Measurements from ENCODE around the gene PCNX1.
A peak's percentile ranks its signal among the peaks of the same experiment; 100 is the strongest.

The PCNX1 gene

DNA sequence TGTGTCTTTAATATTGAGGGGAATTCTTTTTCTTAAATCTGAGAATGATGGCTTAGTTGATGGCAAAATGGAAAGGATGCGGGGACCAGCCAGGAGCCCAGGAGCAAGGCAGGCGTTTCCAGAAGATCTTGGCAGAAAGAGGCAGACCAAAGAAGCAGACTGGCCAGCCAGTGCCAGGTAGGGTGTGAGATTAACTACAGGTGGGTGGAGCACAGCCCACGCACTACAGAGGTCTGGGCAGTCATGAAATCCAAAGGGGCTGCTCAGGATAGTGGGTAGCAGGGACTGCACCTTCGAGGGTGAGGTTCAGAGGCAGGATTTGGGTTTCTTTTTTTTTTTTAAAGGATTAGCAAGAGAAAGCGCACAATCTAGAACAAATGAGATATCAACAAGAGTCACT is 17.7 kb upstream of the PCNX1 start:
- DNase-seq, result no peak

- no peak for DNase-seq
These were observed 16.2 kb upstream of the PCNX1 start for GRCh38 chr14:70890826-70891659.

DNA sequence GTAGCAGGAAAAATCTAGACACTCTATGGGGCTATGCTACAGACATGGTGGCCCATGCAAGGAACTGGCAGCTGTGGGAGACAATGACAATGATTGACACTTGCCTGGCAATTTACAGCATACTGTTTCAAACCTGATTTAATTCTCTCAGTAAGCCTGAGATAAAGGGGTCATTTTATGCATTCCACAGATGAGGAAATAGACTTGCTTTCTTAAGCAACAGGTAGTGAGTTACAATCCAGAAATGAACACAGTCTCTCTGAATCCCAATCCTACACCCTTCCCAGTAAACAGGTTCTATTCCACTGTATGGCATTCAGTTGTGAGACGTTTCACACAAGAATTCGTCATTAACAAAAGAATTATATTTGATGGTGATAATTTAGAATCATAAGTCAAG is 15.5 kb upstream of the PCNX1 start:
- no peak for DNase-seq

- no peak for DNase-seq
These were observed 14.0 kb upstream of the PCNX1 start for GRCh38 chr14:70893062-70893845.

GRCh38 chr14:70893858-70894291 is 13.4 kb upstream of the PCNX1 start:
- peak; percentile 37 for DNase-seq

- no peak for DNase-seq
These were observed 12.4 kb upstream of the PCNX1 start for GRCh38 chr14:70894868-70895267.

GRCh38 chr14:70896317-70896716 is 10.9 kb upstream of the PCNX1 start:
- no peak for DNase-seq

DNA sequence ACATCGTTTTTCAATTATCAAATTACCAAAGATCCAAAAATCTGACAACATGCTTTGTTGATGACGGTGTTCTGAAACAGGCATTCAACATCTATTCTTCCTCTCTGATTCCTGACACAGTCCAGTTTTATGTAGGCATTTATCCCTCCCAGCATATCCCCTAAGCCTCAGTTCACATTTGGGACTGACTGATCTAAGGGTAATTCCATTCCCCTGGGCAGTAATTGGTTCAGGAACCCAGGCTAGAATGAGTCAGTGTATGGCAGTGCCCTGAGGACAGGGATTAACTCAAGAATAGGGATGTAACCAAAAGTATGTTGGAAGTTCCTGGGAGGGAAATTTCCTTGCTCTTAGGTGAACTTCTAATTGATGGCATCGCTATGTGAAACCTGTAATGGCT is 10.3 kb upstream of the PCNX1 start:
- DNase-seq, result no peak

GRCh38 chr14:70897464-70897863 is 9.8 kb upstream of the PCNX1 start:
- DNase-seq, result no peak

DNA sequence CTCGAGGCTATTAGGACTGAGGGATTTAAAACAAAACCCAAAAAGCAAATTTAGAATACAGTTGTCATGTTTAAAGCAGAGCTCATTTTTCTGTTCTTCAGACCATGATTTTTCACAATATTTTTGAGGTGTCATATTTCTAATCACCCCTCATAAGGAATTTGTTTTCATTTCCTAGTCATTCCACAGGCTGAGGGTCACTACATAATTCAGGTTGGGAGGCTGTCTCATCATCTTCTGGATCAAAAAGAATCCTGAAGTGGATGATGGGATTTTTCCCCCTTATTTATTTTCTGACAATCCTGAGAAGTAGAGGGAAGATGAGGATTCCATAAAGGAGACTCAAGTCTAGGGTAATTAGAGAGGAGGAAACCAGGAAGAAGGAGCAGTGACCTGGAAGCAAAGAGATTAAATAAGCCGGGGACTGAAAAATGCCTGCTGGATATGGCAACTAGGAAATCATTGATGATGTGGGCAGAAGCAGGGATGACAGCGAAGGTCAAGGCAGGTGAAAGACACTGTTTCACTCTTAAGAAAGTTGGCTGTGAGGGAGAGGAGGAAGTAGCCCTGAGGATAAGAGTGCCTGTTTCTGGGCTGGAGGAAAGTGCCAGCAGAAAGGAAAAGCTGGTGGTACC is 9.0 kb upstream of the PCNX1 start:
- no peak for DNase-seq

- DNase-seq, result no peak
These were observed 6.0 kb upstream of the PCNX1 start for GRCh38 chr14:70901269-70901668.

DNA sequence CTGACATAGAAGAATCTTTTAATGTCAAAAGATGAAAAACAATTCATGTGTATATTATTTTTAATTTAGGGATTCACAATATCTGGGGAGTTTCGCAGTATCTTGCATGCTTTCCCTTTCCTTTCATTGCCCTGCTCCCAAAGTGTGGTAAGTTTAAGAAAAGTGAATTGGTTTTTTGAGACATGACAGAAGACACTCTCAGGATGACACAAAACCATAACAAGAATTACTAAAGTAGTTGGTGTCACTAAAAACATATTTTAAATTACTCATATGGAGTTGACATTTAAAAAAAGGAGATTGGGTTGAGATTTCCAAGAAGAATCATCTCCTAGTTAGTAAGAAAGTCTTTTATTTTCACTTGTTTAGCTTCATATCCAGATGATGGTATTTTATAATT is 5.1 kb upstream of the PCNX1 start:
- DNase-seq, result peak; percentile 62

GRCh38 chr14:70904373-70904772 is 2.9 kb upstream of the PCNX1 start:
- no peak for DNase-seq

- DNase-seq, result no peak
These were observed 2.0 kb upstream of the PCNX1 start for GRCh38 chr14:70905301-70905700.

- DNase-seq, result no peak
These were observed 475 bp upstream of the PCNX1 start for GRCh38 chr14:70906793-70907175.

GRCh38 chr14:70907996-70908934 is 1.0 kb downstream of the PCNX1 start:
- peak; percentile 57 for DNase-seq

DNA sequence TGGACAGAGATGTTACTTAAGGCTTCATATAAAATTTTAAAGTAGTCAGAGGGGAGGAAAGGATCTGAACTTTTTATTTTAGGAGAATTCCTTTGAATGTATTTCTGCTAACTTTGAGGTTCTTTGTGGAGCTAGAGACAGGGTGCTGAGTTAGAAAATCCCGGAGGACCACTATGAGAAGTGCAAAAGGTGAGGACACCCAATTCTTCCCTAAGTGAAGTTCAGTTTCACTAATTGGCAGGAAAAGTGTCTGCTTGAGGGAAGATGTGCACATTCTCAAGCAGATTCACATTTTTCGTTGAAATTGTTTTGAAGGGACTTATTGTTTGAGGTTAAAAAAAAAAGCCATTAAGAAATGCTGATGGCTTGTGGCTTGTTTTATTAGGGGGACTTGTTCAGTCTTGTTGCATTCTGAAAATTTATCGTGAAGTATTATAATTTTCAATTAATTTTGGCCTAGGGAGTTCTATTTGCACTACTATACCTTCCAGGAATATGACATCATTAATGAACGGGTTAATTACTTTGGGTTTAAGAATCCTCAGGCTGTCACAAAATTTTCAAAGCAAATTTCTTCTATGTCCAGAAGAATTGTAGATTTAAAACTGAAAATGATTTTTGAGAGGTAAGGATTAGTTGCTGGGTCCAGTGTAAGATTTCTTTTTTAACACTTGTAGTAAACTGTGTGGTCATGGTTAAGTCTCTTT is 1.8 kb downstream of the PCNX1 start:
- no peak for DNase-seq

GRCh38 chr14:70909733-70910614 is 2.7 kb downstream of the PCNX1 start:
- DNase-seq, result peak; percentile 42

DNA sequence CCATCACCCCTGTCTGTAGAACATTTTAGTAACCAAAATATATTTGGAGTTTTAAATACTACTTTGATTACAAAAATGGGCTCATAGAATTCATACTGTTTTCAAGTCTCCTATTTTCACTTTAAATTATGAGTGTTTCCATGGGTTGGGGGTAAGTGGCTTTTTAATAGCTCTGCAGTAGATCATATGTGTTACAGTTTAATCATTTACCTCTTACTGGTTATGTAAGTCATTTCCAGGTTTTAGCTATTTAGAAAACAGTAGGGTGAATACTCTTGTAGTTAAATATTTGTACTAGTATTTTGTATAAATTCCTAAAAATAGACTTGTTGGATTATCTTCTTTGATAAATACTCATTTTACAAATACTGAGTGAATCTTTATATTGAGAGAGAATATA is 8.2 kb downstream of the PCNX1 start:
- no peak for DNase-seq

DNA sequence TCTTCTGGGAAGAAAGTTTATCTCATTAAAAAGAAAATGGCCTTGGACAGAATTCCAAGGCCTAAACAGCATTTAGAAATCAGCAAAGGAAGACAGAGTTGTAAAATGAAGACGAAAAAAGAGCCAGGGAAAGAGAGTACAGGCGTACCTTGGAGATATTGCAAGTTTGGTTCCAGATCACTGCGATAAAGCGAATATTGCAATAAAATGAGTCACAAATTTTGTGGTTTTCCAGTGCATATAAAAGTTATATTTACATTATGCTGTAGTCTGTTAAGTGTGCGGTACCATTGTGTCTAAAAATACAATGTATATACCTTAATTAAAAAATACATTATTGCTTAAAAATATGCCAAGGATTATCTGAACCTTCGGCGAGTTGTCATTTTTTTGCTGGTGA is 9.0 kb downstream of the PCNX1 start:
- no peak for DNase-seq

- no peak for DNase-seq
These were observed 9.5 kb downstream of the PCNX1 start for GRCh38 chr14:70916799-70917198.
